Hindlimb muscle (tissue), 1 donor: ENCODE data around the gene TAF5. TPM values are rescaled to one million over a fixed set of nuclear protein-coding genes. Genes with fewer than 3 reads are reported as not detected.
"Not testable (repeated sequence)": the region's sequence is repeated elsewhere in the genome, so short reads cannot be mapped to it uniquely, and the experiment has no call there.

Experiments used
- DNase-seq: peaks from one replicate; pipeline ENCODE4 v3.0.0-alpha.2; 2013
- polyA plus RNA-seq: library from polyadenylated mRNA; unstranded; fragments of 120-200 nt; gene quantifications from one replicate; pipeline ENCODE4 v1.2.1, GENCODE V29; 2013; ENCODE audit not compliant: insufficient read length

The TAF5 gene
- polyA plus RNA-seq, 1 donor = 3.9 TPM

DNA sequence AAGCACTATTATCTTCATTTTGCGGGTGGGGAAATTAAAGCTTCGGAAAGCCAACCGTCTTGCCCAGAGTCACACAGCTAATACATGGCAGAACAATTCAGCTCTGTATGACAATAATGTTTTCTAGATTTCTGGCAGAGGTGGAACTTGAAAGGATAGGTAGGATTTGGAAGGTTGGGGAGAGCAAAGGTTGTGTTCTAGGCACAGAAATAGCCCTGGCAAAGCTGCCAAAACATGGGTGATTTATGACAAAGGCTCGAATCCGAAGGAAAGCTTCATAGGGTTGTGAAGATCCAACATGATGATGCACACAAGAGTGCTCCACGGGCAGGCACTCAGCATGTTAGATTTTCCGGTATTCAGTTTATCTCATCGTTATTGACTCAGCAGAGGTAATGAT, 47.8 kb downstream of the TAF5 start:
- no peak for DNase-seq

DNA sequence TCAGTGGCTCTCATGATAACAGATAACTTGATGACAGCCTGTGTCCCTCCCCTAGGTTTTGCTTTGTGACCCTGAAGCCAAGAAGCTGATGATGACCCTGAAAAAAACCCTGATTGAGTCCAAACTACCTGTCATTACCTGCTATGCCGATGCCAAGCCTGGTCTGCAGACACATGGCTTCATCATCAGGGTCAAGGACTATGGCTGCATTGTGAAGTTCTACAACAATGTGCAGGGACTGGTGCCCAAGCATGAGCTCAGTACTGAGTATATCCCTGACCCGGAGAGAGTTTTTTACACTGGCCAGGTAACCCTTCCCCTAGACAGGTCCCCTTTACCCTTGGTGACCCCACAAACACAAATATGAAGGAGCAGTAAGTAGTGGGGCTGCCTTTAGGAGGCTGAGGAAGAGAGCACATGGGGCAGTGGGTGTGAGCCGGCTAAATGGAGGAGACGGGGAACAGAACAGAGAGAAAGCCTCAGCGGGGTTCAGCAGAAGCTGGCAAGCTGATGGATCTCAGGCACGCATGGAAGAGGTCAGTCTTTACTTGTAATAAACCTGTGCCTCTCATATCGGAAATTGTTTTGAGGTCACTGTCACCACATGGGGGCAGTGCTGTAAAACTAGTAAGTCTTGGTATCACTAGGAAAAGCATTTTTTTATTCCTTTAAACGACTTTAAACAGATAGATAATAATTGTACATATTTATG, 48.8 kb downstream of the TAF5 start:
- DNase-seq = peak; percentile 79

DNA sequence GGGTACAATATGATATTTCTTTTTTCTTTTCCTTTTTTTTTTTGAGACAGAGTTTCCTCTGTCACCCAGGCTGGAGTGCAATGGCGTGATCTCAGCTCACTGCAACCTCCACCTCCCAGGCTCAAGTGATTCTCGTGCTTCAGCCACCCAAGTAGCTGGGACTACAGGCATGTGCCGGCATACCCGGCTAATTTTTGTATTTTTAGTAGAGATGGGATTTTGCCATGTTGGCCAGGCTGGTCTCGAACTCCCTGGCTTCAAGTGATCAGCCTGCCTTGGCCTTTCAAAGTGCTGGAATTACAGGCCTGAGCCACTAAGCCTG, 49.3 kb downstream of the TAF5 start:
- not testable (repeated sequence) for DNase-seq

DNA sequence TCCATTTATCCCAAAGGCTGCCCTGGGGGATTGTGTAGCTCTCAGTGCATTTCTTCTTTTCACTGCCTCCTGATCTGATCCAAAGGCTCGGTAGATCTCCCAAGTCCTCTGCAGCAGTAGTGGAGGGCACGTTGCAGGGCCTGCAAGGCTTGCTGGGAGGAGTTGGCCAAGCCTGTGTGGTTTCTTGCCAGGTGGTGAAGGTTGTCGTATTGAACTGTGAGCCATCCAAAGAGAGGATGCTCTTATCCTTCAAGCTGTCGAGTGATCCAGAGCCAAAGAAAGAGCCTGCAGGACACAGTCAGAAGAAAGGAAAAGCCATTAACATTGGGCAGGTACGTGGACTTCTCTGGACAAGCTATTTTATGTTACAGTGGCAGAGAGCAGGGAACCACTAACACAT, 49.8 kb downstream of the TAF5 start:
- no peak for DNase-seq

DNA sequence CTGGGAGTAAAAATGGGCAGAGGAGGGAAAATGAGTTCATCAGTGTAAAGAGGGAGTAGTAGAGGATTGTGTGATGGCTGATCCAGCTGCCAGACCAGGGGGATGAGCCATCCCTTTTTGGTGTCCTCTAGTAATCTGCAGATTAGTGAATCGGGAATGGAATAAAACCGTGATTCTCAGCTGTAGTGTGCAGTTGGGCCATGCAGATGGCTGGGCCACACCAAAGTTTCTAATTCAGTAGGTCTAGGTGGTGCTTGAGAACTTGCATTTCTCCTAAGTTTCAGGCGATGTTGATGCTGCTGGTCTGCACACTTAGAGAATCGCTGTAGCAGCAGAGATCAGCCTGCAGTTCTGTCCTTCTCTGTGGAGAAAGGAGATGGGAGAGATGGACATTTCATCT, 51.3 kb downstream of the TAF5 start:
- DNase-seq = no peak

DNA sequence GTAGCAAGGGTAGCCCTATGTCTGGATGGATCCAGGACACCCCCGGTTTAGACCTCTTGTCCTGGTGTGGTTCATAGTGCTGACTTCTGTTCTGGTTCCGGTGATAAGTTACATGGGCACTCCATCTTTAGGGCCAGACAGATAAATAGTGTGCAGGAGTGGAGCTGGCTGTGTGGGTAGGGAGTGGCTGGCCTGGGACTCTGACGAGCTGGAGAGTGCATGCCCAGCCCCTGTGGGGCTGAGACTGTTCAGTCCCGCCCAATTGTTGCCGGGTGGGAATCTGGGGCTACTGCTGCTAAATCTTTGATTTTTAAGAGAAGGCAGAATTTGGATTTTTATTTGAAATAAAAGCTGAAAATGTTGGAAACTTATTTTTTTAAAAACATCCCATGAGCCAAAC, 56.0 kb downstream of the TAF5 start:
- no peak for DNase-seq

DNA sequence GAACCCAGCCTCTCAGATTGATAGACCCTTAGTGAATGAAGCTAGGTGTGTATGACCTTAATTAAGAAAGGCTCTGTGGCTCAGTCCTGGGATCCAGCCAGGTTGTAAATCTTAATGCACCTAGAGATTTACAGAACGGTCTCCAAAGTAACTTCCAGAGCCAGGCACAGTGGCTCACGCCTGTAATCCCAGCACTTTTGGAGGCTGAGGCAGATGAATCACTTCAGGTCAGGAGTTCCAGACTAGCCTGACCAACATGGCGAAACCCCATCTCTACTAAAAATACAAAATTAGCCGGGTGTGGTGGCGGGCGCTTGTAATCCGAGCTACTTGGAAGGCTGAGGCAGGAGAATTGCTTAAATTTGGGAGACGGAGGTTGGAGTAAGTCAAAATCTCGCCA, 60.1 kb downstream of the TAF5 start:
- no peak for DNase-seq

DNA sequence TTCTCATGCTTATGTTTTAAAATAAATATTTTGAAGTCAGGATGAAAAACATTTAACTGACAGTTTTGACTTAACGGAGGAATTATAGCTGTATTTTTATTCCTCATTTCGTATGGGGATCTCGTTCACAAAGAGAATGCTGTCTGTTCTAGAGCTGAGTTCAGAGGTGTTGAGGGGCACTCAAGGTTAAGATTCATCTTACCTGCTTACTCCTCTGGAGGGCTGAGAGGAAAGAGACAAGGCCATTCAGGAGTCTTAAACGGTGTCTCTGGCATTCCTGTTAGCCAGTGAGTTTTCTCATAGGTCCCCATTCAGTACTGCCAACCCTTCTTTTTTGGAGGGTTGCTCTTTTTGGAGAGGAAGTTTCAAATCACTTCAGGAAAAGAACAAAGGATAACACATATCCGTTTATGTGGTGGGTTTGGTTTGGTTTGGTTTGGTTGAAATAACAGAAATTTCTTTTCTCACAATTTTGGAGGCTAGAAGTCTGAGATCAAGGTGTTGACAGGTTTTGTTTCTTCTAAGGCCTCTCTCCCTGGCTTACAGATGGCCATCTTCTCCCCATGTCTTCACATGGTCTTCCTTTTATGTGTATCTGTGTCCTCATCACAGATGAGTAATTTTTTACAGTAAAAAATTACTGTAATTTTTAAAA, 61.3 kb downstream of the TAF5 start:
- DNase-seq = no peak

DNA sequence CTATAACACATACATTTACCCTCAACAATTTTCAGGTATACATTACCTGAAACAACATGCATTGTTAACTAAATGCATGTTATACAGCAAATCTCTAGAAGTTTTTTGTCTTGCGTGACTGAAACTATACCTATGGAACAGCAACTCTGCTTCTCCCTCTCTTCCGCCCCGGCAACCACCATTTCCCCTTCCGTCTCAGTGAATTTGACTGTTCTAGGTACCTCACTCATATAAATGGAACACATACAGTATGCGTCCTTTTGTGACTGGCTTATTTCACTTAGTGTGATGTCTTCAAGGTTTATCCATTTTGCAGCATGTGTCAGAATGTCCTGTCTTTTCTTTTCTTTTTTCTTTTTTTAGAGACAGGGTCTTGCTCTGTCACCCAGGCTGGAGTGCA, 61.9 kb downstream of the TAF5 start:
- DNase-seq = no peak

DNA sequence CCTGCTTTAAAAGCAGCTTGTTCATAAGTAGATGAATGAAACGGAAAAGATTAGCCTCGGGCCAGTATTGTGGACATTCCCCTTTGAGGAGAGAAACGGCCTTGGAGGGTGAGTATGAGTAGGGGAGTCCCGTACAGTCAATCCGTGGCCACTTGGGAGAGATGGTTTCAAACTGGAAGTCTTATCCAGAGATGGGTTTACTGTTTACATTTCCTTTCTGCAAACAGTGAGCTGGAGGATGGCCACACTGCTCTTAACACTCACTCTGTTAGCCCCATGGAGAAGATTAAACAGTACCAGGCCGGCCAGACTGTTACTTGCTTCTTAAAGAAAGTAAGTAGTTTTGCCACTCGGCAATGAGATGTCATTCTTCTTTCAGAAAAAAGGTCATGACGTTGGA, 64.1 kb downstream of the TAF5 start:
- DNase-seq = no peak

DNA sequence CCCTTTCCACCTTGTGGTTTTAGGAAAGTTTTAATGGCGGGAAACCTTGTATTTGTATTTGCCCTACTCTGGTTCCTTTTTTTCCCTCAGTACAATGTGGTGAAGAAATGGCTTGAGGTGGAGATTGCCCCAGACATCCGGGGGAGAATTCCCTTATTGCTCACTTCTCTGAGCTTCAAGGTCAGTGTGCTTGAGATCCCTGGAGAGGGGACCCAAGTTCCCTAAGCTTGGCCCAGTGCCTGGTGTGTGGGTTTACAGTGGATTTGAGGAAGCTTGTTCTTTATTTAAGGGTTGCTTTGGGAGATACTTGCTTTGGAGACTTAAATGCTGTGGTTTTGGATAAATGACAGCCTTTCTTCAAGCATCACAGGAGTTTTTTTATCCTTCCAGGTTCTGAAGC, 66.1 kb downstream of the TAF5 start:
- no peak for DNase-seq

Other genes with a start within 250 kb of the TAF5 start
- gene NT5C2, start 174.7 kb upstream of the TAF5 start, polyA plus RNA-seq = 133 TPM
- not detected for gene RPEL1, start 122.1 kb upstream of the TAF5 start, polyA plus RNA-seq
- gene INA, start 90.8 kb upstream of the TAF5 start, polyA plus RNA-seq = 0.22 TPM
- 7.8 TPM for gene PCGF6, start 16.8 kb upstream of the TAF5 start, polyA plus RNA-seq
- 211 TPM for gene ATP5MK, start 28.5 kb downstream of the TAF5 start, polyA plus RNA-seq
- gene PDCD11, start 28.6 kb downstream of the TAF5 start, polyA plus RNA-seq = 31.0 TPM
- gene CALHM2, start 84.4 kb downstream of the TAF5 start, polyA plus RNA-seq = 16.9 TPM
- gene CALHM1, start 90.9 kb downstream of the TAF5 start, polyA plus RNA-seq = 0.06 TPM
- gene CALHM3, start 111.3 kb downstream of the TAF5 start, polyA plus RNA-seq = not detected
- 40.7 TPM for gene NEURL1, start 125.7 kb downstream of the TAF5 start, polyA plus RNA-seq